Measurements from ENCODE around the gene ANKS1B. TPM values are rescaled to one million over a fixed set of nuclear protein-coding genes. Genes with fewer than 3 reads are reported as not detected.
"Not testable (repeated sequence)": the region's sequence is repeated elsewhere in the genome, so short reads cannot be mapped to it uniquely, and the experiment has no call there.

The ANKS1B gene
- total RNA-seq, 2 experiments from 2014 or later = 0.30 to 1.3 TPM

DNA sequence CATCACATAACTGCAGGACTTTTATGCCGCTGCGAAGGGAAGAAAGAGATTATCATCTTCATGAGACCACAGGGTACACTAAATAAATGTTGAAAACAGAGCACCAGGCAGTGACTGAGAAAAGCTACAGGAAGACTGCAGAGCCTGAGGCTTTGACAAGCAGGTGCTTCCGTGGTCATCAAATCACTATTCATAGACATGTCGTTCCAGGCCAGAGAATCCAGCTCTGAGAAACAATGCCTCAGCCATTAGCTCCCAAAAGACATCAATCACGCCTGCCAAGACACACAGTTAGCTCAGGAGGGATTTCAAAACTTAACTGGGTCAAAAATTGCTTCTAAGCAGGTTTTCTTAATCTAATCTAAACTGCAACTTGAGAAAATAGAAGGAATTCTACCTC, 384.3 kb downstream of the ANKS1B start:
- H3K36me3 Mint-ChIP-seq (ENCODE audit: low read depth) = no peaks in the 10 kb centered on the region
- H3K27ac Mint-ChIP-seq = no peak overlapping the region
- POLR2A ChIA-PET = no interaction called here
- no peaks in the 10 kb centered on the region for H3K4me1 Mint-ChIP-seq
- no peak overlapping the region for H3K4me3 Mint-ChIP-seq
- no peaks in the 10 kb centered on the region for H3K27me3 Mint-ChIP-seq
- DNase-seq = no peak
- CTCF ChIA-PET = interaction anchor here (0.7 kb wide), 1 partner anchor 1961 kb away, joined by 3 read pairs; no protein-coding TSS in a partner anchor
- H3K9me3 Mint-ChIP-seq = no peaks in the 10 kb centered on the region

DNA sequence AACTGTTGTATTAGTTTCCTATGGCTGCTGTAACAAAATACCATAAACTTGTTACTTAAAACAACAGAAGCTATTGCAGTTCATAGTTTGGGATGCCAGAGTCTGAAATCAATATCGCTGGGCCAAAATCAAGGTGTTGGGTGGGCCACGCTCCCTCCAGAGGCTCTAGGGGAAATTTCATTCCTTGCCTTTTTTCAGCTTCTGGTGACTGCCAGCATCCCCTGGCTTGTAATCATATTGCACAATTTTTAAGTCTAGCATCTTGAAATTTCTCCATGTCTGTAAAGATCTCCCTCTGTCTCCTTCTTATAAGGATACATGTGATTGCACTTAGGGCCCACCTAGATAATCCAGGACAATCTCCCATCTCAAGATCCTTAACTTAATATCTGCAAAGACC, 386.0 kb downstream of the ANKS1B start:
- Mint-ChIP-seq H3K27ac (no peak overlapping the region), H3K27me3 (no peaks in the 10 kb centered on the region), H3K36me3 (ENCODE audit: low read depth) (no peaks in the 10 kb centered on the region), H3K4me3 (no peak overlapping the region), H3K4me1 (no peaks in the 10 kb centered on the region), H3K9me3 (no peaks in the 10 kb centered on the region)
- POLR2A ChIA-PET = no interaction called here
- CTCF ChIA-PET = no interaction called here
- no peak for DNase-seq

DNA sequence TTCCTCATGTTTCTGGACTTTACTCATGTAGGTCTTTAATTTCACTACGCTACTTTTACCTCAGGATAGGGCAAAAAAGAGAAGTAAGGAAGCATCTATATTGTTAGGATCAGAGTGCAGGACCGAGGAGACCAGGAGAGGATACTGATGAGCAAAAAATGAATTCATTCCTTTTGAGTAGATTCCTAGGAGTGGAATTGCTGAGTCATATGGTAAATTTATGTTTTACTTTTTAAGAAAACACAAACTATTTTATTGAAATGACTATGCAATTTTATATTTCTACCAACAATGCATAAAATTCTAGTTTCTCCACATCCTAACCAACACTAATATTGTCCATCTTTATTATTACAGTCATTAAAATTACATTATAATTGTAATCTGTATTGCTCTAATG, 388.0 kb downstream of the ANKS1B start:
- no peaks in the 10 kb centered on the region for H3K27me3 Mint-ChIP-seq
- no peaks in the 10 kb centered on the region for H3K4me1 Mint-ChIP-seq
- no peaks in the 10 kb centered on the region for H3K9me3 Mint-ChIP-seq
- no peak overlapping the region for H3K4me3 Mint-ChIP-seq
- H3K27ac Mint-ChIP-seq = no peak overlapping the region
- H3K36me3 Mint-ChIP-seq (ENCODE audit: low read depth) = no peaks in the 10 kb centered on the region
- no peak for DNase-seq
- ChIA-PET POLR2A (no interaction called here), CTCF (no interaction called here)

DNA sequence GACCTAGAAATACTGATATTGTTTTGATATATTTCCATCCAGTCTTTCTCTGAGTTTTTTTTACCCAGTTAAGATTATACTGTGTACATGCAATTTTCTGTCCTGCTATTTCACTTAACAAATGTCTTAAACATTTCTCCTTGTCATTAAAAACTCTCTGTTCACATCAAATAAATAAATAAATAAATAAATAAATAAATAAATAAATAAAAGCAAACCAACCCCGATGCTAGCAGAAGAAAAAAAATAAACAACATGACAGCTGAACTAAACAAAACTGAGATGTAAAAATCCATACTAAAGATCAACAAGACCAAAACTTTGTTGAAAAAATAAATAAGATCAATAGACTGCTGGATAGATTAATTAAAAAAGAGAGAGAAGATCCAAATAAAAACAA, 407.6 kb downstream of the ANKS1B start:
- H3K27ac Mint-ChIP-seq; H3K27me3 Mint-ChIP-seq; H3K4me1 Mint-ChIP-seq; CTCF ChIA-PET; DNase-seq; H3K4me3 Mint-ChIP-seq; POLR2A ChIA-PET; H3K36me3 Mint-ChIP-seq (ENCODE audit: low read depth); H3K9me3 Mint-ChIP-seq: not testable (repeated sequence)

DNA sequence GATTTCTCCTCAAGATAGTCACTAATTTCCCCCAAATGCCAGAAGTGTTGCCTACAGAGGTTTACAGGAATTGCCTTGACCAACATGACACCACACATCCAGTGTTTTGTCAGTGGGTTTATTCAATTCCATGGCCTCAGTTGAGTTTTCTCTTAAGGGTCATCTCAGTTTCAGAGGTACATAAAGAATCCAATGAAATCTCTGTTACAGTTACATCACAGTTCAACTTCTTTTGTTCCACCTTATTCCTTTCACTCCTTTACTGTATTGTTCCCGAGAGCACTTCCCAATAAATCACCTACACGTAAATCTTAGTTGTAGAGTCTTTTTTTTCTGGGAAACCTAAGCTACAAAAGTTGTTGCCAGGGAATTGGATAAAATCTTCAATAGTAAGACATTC, 410.8 kb downstream of the ANKS1B start:
- no peaks in the 10 kb centered on the region for H3K36me3 Mint-ChIP-seq (ENCODE audit: low read depth)
- no peak overlapping the region for H3K4me3 Mint-ChIP-seq
- CTCF ChIA-PET = no interaction called here

DNA sequence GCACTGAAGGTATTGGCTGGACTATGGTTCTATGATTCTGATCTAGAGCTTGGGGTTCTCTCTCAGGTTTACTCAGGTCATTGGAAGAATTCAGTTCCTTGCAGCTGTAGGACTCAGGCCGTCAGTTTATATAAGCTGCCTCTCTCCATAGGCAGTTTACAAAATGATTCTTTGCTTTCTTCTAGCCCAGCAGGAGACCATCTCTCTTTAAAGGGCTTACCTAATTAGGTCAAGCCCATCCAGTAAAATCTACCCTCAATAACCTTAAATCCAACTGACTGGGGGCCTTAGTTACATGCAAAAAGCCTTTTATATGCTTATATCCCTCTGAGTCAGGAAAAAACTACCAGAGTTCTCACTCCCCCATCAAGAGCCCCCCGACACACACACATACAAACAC, 417.7 kb downstream of the ANKS1B start:
- Mint-ChIP-seq H3K36me3 (ENCODE audit: low read depth) (no peaks in the 10 kb centered on the region), H3K27me3 (no peaks in the 10 kb centered on the region), H3K4me3 (no peak overlapping the region), H3K4me1 (no peaks in the 10 kb centered on the region), H3K9me3 (peaks cover 6% of the 10 kb centered on the region), H3K27ac (no peak overlapping the region)
- no peak for DNase-seq
- ChIA-PET CTCF (no interaction called here), POLR2A (no interaction called here)

More for the DNA sequence above, 410.8 kb downstream of the ANKS1B start:
- Mint-ChIP-seq H3K9me3 (peaks cover 9% of the 10 kb centered on the region), H3K4me1 (no peaks in the 10 kb centered on the region), H3K27ac (no peak overlapping the region), H3K27me3 (no peaks in the 10 kb centered on the region)
- POLR2A ChIA-PET = no interaction called here
- no peak for DNase-seq

DNA sequence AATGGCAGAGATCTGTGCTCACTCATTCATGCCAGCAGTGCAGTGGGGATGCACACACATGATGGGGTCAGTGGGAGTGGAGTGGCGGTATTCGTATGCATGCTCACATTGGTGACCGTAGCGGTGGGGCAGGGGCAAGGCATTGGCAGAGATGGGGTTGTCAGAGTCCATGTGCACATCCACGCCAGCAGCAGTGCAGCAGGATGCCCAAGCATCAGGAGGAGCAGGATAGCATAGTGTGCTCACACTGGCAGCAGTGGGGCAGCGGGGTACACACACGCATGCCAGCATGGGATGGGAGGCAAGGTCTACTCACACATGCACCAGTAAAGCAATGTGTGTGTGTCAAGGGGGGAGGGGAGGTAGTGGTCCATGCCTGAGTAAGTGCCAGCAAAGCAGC, 426.6 kb downstream of the ANKS1B start:
- H3K36me3 Mint-ChIP-seq (ENCODE audit: low read depth) = no peaks in the 10 kb centered on the region

DNA sequence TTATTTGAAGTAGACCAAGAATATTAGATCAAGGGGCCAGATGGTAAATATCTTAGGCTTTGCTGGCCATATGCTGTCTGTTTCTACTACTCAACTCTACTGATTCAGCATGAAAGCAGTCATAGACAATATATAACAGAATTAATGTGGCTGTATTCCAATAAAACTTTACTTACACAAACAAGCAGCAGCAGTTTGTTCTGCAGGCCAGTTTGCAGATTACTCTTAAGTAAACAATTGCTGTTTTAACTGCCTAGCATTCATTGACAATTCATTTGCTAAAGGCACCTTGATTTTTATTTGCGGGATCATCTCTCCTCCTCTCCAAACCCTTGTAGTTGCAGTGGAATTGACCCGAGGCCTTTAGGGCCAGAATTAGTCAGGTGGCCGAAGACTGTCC, 431.3 kb downstream of the ANKS1B start:
- Mint-ChIP-seq H3K27ac (no peak overlapping the region), H3K4me3 (no peak overlapping the region), H3K4me1 (no peaks in the 10 kb centered on the region), H3K27me3 (no peaks in the 10 kb centered on the region), H3K9me3 (peaks cover 12% of the 10 kb centered on the region), H3K36me3 (ENCODE audit: low read depth) (no peaks in the 10 kb centered on the region)
- DNase-seq = no peak
- CTCF ChIA-PET = no interaction called here
- POLR2A ChIA-PET = no interaction called here

More for the DNA sequence above, 426.6 kb downstream of the ANKS1B start:
- POLR2A ChIA-PET = no interaction called here
- Mint-ChIP-seq H3K4me3 (no peak overlapping the region), H3K9me3 (peaks cover 17% of the 10 kb centered on the region), H3K4me1 (no peaks in the 10 kb centered on the region), H3K27ac (no peak overlapping the region), H3K27me3 (no peaks in the 10 kb centered on the region)
- no peak for DNase-seq
- CTCF ChIA-PET = no interaction called here

DNA sequence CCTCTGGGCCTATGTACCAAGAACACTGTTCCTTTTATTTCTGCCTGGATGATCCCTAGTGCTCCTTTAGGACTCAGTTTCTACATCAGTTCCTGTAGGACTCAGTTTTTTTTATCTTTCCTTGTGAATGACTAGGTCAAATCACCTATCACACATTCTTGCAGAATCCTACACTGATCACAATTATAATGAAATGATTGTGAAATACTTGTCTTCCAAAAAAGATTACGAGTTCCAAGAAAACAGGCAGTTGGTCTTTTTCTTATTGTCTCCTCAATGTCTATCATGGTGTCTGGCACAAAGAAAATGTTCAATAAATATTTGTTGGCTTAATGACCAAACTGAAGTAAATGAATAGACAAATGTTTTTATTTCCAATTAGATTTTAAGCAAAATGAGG, 432.7 kb downstream of the ANKS1B start:
- peaks cover 5% of the 10 kb centered on the region for H3K9me3 Mint-ChIP-seq
- ChIA-PET POLR2A (no interaction called here), CTCF (no interaction called here)
- no peak overlapping the region for H3K27ac Mint-ChIP-seq
- no peaks in the 10 kb centered on the region for H3K27me3 Mint-ChIP-seq
- no peak for DNase-seq
- H3K36me3 Mint-ChIP-seq (ENCODE audit: low read depth) = no peaks in the 10 kb centered on the region
- no peaks in the 10 kb centered on the region for H3K4me1 Mint-ChIP-seq
- H3K4me3 Mint-ChIP-seq = no peak overlapping the region

DNA sequence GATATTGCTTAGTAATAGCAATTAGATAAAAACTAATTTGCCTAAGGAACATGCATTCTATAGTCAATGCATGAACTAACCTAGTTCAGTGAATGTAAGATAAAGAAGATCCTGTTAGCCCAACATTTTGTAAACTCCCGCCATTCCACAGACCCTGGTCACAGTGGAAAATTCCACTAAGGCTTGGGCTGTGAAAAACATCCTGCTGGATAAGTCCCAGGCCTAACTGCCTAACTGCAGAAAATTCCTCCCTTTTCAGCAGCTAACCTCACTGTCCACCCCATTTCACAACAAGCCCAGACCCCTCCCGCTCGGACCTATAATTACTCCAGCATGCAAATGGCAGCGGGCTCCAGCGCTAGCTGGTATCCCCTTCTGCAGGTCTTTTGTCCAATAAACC, 435.1 kb downstream of the ANKS1B start:
- H3K27me3 Mint-ChIP-seq = no peaks in the 10 kb centered on the region
- H3K4me3 Mint-ChIP-seq = no peak overlapping the region
- peaks cover 5% of the 10 kb centered on the region for H3K9me3 Mint-ChIP-seq
- no peak for DNase-seq
- no peak overlapping the region for H3K27ac Mint-ChIP-seq
- no peaks in the 10 kb centered on the region for H3K36me3 Mint-ChIP-seq (ENCODE audit: low read depth)
- CTCF ChIA-PET = no interaction called here
- no peaks in the 10 kb centered on the region for H3K4me1 Mint-ChIP-seq
- POLR2A ChIA-PET = no interaction called here

DNA sequence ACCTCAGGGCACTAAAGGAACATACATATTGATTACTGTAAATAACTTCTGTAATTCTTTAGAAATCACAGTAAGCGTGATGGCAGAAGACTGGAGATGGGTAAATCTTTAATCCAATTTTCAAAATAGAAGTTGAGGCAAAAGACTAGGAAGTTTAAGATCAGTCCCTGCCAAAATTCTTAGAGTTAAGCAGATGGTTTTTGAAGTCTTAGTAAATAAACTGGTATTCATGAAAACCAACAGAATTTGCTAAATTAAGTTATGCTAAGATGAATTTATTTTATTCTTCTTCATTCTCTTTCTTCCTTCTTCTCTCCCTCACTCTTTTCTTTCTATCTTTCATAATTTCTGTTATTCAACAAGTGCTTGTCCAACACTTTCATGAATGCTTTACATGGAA, 435.5 kb downstream of the ANKS1B start:
- ChIA-PET CTCF (no interaction called here), POLR2A (no interaction called here)
- Mint-ChIP-seq H3K27me3 (no peaks in the 10 kb centered on the region), H3K9me3 (peaks cover 5% of the 10 kb centered on the region), H3K4me1 (no peaks in the 10 kb centered on the region), H3K27ac (no peak overlapping the region), H3K4me3 (no peak overlapping the region), H3K36me3 (ENCODE audit: low read depth) (no peaks in the 10 kb centered on the region)
- no peak for DNase-seq

DNA sequence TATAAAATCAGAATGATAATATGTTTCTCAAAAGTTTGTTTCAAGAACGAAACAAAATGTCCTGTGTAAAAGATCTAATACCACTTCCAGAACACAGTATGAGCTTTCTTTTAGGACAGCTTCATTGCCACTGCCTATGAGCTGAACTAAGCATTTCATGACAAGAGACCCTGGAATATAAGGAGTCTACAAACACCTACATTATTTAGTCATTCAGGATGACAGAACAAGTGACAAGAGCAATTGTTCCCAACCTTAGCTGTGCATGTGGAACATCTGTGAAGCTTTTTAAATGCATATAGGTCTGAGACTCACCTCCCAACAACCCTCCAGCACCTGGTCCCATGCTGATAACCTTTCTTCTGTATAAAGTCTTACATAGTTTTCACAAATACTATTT, 440.3 kb downstream of the ANKS1B start:
- H3K4me1 Mint-ChIP-seq = no peaks in the 10 kb centered on the region
- ChIA-PET POLR2A (no interaction called here), CTCF (no interaction called here)
- no peak for DNase-seq
- H3K27ac Mint-ChIP-seq = no peak overlapping the region
- no peaks in the 10 kb centered on the region for H3K27me3 Mint-ChIP-seq
- no peaks in the 10 kb centered on the region for H3K36me3 Mint-ChIP-seq (ENCODE audit: low read depth)
- no peak overlapping the region for H3K4me3 Mint-ChIP-seq
- no peaks in the 10 kb centered on the region for H3K9me3 Mint-ChIP-seq

DNA sequence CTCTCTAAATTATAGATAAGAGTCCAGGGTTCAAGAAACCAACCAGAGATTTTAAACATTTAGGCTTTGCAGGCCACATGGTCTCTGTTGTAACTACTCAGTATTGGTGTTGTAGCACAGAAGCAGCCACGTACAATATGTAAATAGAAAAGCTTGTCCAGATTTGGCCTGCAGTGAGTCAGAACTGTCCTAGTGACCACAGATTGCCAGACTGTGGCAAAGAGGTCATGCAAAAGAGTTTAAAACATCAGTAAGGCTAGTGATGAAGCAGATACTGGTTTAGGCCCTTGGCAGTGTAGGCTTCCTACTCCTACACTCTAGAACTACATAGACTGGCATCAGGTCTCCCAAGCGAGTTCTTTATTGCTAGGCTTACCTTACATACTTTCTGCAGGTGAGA, 454.8 kb downstream of the ANKS1B start:
- Mint-ChIP-seq H3K4me3 (no peak overlapping the region), H3K9me3 (peaks cover 9% of the 10 kb centered on the region), H3K27me3 (no peaks in the 10 kb centered on the region), H3K27ac (no peak overlapping the region), H3K36me3 (ENCODE audit: low read depth) (no peaks in the 10 kb centered on the region), H3K4me1 (no peaks in the 10 kb centered on the region)
- ChIA-PET POLR2A (no interaction called here), CTCF (no interaction called here)
- DNase-seq = no peak

DNA sequence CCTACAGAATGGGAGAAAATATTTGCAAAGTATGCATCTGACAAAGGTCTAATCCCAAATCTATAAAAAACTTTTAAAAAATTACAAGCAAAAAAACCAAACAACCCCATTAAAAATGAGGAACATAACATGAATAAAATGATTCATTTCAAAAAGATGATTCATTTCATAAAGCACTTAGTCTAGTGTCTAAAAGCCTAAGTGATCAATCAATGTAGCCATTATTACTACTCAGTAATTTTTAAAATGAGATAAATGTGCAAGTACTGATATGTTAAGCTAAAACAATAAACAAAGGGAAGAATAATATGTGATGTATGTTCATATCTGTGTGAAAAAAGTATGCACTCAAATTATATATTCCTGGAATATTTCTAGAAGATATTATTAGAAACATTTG, 456.3 kb downstream of the ANKS1B start:
- no peaks in the 10 kb centered on the region for H3K4me1 Mint-ChIP-seq

DNA sequence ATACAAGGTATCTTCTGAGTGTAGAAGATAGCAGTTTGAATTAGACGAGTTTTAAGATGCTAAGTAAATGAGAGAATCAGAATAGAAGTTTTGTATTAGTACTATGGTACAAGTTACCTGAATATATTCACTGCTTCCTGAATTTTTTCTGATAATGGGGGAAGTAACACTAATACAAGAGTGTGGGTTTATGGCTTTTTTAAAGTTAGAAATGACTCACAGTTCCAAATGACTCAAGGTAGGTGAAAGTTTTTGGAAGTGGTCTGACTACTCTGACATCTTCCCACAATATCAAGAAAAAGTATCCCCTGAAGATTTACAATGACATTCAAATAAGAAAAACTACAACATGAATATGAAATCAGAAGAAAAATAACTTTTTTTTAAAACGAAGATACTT, 460.9 kb downstream of the ANKS1B start:
- Mint-ChIP-seq H3K27me3 (no peaks in the 10 kb centered on the region), H3K9me3 (peaks cover 11% of the 10 kb centered on the region), H3K27ac (no peak overlapping the region), H3K36me3 (ENCODE audit: low read depth) (no peaks in the 10 kb centered on the region), H3K4me1 (no peaks in the 10 kb centered on the region), H3K4me3 (no peak overlapping the region)
- ChIA-PET CTCF (no interaction called here), POLR2A (no interaction called here)
- no peak for DNase-seq

More for the DNA sequence above, 456.3 kb downstream of the ANKS1B start:
- no peak for DNase-seq
- no peak overlapping the region for H3K4me3 Mint-ChIP-seq
- peaks cover 9% of the 10 kb centered on the region for H3K9me3 Mint-ChIP-seq
- no peaks in the 10 kb centered on the region for H3K27me3 Mint-ChIP-seq
- ChIA-PET CTCF (no interaction called here), POLR2A (no interaction called here)
- no peaks in the 10 kb centered on the region for H3K36me3 Mint-ChIP-seq (ENCODE audit: low read depth)
- no peak overlapping the region for H3K27ac Mint-ChIP-seq

Data from activated CD4-positive, alpha-beta memory T cell treated with anti-CD3 and anti-CD28 coated beads, Interleukin-2, amount 10 ng/mL, durations not matched to agents 7 days and 5 days (primary cell).